ENCODE measurements around the gene RUNX2.

RUNX2 gene

DNA sequence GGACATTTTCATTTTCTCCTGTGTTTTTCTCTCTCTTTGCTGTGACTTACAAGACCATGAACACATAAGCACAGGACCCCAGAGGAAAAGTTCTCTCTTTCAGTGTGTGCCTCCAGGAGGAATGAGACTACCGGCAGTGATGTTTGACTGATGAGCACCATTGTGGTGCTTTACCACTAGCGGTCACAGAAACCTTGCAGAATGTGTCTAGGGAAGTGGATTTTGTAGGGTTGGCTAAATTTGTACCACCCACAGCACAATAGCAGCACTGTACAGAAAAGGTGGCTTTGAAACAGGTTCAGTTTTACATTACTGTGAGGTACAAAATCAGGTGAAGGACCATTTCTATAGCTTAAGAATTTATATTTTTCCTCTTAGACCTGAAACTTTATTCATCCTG is 351.5 kb downstream of the RUNX2 start:
- DNase-seq (ENCODE audit: low read depth) = no peak

DNA sequence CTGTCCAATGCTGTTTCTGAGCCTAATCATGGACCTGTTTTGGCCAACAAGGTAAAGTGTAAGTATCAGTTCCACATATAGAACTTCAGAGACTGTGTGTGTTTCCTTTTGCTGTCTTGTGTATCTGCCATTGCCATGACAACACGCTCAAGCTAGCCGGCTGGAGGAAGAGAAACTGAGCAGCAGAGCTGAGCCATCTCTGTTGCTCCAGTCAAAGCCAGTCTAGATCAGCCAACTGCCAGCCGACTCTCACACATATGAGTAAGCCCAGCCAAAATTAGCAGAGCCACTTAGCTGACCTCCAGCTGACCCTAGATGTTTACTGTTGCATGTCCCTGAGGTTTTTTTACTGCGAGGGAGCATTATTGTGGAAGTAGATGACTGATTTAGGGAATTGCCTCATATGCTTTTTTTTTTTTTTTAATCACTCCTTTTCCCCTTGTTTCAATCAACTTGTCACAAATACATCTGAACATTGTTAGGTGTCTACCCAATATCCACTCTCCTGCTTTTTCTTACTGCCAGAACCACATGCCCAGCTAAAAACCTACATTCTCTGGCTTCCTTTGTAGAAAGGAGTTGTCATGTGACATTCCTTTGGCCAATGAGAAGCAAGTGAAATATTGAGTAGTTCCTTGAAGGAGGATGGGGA is 353.9 kb downstream of the RUNX2 start:
- no peak for DNase-seq (ENCODE audit: low read depth)

DNA sequence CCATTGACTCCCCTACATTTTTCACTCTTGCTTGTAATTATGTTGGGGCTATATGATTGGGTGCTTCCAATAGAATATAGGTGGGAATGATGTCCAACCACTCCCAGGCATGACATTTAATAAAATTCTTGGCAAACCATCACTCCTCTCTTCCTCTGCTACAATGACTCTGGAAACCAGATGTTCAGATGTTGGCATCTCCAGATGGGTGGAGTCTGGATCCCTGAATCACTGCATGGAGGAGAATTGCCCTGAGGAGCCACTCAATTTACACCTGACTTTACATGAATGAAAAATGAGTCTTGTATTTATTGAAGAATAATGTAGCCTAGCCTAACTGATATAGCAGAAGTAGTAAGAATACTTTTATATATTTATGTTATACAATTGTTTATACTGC is 356.3 kb downstream of the RUNX2 start:
- DNase-seq (ENCODE audit: low read depth) = no peak

DNA sequence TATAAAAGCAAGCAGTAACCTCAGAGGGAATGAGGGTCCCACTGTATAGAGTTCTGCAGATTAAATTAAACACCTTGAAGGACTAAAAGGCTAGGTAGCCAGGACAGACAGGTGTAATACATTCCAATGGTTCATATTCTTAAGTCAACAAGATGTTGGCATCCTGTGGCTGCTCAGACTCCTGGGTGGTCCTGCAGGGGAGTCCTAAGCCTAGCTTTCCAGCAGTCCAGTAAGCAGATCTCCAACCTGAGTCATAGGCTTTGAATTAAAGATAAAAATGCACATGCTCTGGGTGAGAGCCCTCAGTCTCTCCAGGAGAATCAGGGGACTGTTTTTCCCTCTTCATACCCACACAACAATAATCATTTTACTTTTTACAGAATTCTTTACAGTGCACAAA is 356.9 kb downstream of the RUNX2 start:
- no peak for DNase-seq (ENCODE audit: low read depth)

DNA sequence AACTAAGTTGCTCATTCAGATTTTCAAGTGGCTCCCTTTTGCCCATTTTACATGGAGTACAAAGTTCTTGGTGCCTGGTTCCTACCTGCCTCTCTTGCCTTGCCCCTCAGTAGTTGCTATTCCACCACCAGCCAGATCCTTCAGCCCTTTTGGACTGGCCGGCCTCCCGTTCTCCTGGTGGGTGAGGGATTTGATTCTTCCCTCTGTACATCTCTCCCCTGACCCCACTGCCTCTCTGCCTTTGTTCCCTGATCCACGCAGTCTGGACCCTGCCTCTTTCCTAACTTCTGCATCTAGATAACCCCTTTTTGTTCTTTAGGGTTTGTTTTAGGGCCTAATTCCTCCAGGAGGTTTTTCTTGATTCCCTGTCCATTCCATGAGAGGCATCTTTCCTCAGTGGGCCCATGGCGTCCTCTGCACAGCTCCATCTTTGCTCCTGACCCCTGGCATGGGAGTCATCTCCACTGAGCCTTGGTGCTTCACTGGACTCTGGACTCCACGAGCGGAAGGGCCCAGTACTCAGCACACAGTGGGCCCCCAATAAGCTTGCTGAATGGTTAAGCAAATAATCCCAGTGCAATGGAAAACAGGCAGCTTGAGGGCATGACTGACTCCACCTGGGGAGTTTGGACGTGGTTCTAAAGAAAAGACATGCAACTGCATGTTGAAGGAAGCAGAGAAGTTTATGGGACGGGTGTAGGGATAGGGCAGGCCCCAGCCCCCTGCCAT is 358.9 kb downstream of the RUNX2 start:
- DNase-seq (ENCODE audit: low read depth) = no peak

DNA sequence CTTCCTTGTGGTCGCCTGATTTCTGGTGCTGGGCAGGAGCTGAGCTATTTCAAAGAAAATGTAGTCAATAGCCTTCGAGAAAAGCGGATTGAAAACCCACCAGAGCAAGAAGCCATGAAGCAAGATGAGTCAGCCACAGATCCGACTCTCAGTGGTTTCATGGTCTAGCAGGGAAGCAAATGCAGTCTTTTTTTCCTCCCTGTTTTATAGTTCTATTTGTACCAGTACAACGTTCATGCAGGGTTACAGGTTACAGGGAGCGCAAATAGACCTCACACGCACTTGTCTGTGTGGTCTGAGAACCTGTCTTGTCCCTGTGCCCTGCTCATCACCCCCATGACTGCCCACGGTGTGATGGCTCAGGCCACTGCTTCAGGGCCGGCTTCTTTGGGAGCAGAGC is 359.4 kb downstream of the RUNX2 start:
- no peak for DNase-seq (ENCODE audit: low read depth)

DNA sequence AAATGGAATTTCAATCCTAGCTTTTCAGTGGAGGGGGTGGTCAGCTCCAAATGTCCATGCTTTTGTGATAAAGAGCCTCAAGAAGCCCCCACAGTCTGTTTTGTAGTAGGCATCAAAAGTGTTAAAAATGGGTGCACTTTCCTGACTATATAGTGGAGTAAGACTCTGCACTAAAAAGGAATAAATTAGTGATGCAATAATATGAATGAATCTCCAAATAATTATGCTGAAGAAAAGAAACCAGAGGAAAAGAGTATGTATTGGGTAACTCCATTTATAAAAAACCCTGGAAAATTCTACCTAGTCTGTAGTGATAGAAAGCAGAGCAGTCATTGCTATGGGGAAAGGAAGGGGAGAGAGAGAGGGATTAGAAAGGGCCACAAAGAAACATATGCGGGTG is 360.1 kb downstream of the RUNX2 start:
- DNase-seq (ENCODE audit: low read depth) = no peak

DNA sequence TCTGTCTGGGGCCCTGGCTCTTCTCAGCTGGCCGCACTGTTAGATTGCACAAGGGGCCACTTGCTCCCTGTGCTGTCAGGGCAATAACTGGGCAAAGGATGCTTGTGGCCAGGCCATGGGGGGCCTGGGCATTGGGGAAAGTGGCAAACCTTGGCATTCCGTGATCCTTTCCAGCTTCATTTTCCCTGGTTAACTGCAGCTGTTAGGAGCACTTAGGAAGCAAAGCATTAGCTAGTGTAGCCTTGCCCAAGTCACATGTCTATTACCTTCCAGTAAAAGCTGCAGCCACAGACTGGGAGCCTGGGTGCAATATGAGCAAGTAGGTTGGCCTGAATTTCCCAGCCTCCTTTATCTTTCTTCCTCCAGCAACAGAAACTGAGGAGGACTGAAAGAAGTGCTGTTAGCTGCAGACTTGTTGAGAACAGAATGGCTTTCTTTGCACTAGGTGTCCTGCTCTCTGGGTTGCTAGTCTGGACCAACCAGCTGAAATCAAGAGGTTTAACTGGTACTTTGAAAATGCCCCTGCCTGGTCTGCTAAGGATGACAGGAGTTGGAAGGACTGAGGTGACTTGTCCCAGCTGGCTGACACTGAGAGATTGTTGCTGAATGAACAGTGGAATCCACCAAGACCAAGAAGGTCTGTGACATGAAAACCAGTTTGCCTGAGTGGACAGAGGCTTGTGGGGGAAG is 361.9 kb downstream of the RUNX2 start:
- DNase-seq (ENCODE audit: low read depth) = no peak

DNA sequence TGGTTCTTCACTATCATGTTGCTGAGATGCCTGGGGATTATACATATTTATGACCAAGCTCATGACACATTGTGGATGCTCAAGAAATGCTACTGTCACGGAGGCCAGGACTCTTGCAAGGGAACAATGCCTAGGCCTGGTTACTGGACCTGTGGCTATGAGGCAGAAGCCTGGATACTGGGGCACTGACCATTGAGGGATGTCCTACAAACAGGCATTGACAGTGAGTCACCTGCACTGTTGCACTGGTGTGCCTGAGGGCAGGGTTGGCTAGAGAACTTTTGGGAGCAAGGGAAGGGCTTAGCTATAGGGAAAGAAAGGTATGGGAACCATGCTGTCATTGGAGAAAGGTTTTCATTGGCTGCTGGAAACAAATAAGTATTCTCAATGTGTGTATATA is 362.7 kb downstream of the RUNX2 start:
- DNase-seq (ENCODE audit: low read depth) = no peak

DNA sequence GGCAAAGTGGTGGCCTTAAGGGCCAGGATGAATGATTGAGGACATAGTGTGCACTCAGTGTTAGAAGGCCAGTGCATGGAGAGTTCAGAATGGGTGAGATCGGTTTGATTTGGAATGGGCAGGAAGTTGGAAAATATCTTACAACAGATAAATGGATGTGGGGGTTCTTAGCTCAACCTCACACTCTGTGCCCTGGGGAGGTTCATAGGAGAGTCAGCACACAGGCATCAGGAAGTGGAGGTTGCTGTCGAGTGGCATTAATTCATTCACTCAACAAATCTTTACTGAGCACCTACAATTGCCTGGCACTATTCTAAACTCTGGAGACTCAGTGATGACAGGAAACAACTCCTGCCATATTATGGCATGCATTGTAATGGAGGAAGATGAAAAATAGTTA is 363.3 kb downstream of the RUNX2 start:
- no peak for DNase-seq (ENCODE audit: low read depth)

DNA sequence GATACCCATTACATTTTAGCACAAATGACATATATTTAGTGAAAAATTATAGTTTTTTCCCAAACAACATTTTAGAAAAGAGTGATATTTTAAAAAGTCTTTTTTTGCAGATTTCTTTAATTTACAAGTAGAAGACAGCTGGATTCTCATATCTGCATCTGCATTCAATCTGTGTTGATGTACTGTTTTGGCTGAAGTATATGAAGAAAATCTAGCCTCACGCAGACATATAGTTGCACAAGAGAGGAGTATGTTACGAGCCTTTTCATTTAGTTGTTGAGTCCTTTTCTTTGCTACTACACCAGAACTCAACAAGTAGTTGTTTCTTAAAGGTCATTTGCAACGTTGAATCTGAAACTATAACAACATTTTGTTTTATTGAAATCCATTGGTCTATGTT is 363.9 kb downstream of the RUNX2 start:
- DNase-seq (ENCODE audit: low read depth) = no peak

DNA sequence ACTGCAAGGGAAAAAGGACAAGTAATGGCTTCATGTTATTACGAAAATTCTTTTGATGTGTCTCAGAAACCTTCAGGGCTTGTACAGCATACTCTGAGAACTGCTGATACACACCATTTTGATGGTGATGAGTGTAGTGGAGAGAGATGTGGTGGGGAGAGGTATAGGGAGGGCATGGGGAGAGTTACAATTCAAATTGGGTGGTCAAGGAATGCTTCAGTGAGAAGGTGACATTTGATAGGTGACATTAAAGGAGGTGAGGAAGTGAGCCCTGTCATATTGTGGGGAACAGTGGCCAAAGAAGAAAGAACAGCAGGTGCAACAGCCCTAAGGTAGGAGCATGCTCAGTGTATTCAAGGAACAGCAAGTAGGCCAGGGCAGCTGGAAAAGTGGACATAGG is 368.6 kb downstream of the RUNX2 start:
- no peak for DNase-seq (ENCODE audit: low read depth)

DNA sequence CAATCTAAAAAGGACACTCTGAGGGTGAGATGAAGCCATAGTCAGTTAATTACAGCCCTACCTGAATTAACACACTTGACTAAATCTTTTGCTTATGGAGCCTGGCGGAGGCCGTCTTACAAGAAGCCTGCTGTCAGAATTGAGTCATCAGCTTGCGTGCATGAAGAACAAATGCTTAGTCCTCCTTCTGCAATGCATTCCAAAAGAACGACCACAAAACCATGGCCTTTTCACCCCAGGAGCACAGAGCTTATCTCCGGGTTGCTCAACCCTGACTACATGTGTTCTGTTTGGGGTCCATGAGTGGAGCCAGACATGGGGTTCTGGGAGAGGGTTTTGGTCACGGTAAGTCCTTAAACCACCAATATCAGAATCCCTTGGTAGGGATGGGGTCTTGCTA is 369.5 kb downstream of the RUNX2 start:
- peak; percentile 99 for DNase-seq (ENCODE audit: low read depth)

DNA sequence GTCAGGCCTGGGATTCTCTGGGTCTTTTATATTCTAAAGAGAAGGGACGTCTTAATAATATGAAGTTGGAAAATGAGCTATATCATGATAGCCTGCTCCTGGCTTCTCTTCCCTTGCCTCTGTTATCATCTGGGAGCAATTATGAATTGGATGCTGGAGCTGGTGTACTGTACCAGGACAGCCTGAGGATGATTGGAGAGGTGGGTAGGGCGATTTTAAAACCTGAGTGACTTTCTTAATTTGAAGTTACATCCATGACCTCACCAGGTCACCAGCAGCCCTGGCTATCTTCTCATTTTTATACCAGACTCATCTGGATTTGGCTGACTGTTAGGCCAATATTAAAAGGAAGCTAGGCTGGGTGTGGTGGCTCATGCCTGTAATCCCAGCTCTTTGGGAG is 369.9 kb downstream of the RUNX2 start:
- no peak for DNase-seq (ENCODE audit: low read depth)

DNA sequence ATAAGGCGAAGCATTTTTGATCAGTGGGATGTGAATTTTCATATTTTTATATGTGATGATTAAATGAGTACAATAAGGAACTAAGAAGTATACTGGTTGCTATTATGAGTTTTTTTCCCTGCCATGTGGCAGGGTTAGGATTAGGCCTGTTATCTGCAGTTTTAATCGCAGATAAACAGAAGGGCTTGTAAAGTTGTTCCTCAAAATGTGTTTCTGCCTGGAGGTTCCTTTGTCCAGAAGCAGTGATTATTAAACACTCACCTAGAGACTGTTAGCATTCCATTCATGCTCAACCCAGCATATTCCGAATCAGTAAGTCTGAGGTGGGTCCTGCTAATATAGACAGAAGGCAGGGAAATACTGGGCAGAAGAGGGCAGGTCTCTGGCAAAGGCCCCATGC is 371.5 kb downstream of the RUNX2 start:
- no peak for DNase-seq (ENCODE audit: low read depth)

DNA sequence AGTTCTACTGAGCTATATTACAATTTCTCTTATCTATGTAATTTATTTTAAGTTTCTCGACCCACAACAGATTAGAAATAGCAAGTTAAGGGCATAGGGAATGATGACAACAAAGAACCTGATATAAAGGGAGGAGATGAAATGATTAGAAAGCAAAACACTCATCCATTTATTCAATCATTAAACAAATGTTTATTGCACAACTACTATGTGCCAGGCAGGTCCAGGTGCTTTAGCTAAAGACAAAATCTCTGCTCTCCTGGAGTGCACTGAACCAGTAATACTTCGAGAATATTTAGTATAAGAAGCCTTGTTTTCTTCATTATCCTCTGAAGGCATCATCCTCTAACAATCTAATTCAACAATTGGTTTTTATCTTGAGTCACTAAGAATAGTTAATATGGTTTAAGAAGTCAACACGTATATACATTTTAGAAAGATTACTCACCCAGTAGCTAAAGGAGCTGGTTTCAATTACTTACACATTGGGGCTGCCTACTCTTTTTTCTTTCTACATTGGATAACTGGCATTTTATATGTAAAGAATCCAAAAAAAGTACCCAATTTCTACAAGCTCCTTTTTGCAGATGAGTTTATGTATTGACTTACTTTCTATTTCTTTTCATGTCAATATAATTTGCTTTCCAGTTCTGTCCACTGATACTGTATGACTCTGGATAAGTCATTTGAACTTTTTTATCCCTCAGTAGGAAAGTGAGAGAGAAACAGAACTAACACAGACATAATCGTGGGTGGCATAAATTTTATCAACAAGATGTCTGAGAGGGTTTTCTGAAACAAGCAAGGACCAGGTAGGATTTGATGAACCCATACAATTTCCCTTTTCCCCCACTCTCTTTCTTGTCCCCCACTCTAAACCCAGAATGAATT is 375.0 kb downstream of the RUNX2 start:
- no peak for DNase-seq (ENCODE audit: low read depth)

DNA sequence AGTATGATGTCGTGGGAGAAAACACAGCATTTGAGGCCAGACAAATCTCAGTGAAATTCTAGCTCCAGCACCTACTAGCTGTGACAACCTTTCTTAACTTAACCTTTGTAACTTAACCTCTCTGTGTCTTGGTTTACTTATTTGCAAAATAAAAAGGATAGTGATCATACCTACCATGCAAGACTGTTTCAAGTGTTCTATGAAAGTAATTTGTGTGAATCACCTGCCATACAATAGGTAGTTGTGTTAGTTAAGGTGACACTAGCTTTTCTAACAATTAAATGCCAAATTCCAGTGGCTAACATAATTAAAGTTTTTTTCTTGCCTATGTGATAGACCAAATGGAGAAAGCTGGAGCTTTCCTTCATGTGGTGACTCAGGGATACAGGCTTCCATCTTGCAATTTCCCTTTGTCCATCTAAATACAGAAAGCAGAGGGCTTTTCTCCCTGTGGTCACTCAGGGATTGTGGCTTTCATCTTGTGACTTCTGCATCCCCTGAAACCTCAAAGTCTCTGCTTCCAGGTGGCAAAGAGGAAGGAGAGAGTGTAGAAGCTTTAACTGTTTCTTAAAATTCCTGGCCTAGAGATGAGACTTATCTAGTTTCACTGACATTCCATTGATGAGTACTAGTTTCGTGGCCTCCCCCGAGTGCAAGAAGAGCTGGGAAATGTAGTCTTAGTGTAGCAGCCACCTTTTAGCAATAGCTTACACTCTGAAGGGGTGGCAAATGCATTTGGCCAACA is 376.1 kb downstream of the RUNX2 start:
- DNase-seq (ENCODE audit: low read depth) = no peak

DNA sequence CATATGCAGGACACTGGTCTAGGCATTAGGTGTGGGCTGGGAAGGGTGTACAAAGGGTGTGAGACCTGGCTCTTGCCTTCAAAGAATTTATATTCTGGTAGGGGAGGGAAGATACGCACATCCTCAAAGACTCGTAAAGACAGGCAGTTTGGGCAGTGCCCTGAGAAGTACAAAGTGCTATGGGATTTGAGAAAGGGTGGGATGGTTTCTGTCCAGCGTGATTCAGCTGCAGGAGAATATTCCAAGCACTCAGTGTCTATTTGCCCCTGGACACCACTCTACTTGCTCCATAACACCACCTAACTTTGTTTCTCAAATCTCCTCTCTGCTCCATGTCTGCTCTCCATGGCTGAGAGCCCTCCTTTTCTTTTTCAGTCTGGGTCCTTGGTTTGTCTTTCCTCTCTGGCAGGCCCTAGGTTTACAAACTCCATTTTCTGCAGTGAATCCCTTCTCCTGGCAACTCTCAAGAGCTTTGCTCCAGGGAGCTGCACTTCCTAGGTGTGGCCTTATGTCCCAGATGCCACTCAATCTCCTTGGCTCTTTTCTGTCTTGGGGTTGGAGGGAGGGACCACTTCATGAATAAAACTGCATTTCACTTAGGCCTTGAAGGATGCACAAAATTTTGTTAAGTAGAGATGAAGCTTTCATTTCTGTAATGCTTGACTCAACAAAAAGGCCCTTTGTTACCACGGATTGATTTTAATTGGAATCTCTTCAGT is 377.2 kb downstream of the RUNX2 start:
- no peak for DNase-seq (ENCODE audit: low read depth)

DNA sequence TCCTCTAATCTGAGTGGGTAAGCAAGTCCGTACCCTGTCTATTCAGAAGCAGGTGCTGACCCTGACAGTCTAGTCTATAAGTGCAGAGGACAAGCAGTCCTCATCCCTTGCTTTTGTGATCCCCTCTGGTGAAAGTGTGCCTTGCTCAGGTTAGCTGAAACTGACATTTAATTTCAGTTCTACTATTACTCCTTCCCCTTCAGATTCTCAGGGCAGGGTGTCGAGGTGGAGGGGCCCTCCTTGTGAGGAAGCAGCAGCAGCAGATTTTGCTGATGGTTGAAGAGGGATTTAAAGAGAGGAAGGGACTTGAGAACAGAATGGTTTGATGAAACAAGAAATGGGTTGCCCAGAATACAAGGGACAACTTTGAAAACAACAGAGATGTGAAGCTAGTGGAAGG is 378.2 kb downstream of the RUNX2 start:
- no peak for DNase-seq (ENCODE audit: low read depth)

DNA sequence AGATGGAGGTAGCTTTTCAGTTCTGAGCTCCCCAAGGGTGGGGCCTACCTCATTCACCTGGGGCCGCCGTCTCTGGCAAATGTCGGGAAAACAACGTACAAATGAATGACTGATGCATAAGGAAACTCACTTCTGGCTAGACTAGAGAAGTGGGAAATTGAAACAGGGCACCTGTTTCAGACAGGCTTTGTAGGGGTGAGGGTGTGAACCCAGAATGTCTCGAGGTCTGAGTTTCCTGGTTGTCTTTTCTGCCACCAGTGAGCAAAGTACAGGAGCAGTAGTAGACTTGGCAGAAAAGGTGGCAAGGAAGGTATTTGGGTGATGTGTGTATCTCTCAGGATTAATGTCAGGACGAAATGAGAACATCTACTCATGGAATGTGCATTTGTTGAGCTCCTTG is 379.0 kb downstream of the RUNX2 start:
- no peak for DNase-seq (ENCODE audit: low read depth)

DNA sequence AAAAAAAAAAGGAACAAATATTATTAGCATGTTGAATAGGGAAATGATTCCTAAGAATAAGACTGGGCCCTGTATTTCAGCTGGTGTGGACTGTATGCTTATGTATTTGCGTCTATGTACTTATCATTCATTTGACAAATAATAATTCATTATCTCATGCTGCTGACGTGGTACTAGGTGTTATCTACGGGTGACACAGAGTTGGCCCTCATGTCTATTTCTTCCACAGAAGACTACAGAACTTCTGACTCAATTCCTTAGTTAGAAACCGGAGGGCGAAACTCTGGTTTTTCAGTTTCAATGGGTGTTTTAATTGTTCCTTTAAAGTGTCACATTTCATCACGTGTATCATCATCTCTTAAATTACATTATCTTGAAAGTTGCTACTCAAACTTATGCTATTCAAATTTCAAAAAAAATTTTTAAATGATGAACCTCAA is 381.7 kb downstream of the RUNX2 start:
- DNase-seq (ENCODE audit: low read depth) = no peak

Data from non-pigmented ciliary epithelial cell (primary cell).